ENCODE measurements around the gene CINP.
"Not testable (repeated sequence)": the region's sequence is repeated elsewhere in the genome, so short reads cannot be mapped to it uniquely, and the experiment has no call there.

Gene CINP

GRCh38 chr14:102333390-102333789 lies 29.3 kb downstream of the CINP start:
- no peaks in the 10 kb centered on the region for H3K4me1 ChIP-seq (ENCODE audit: insufficient read depth, low read length)
- no peak overlapping the region for H3K27ac ChIP-seq (ENCODE audit: low read length)
- H3K36me3 ChIP-seq (ENCODE audit: insufficient read depth, low read length), result peaks cover 46% of the 10 kb centered on the region
- no peak overlapping the region for H3K9ac ChIP-seq (ENCODE audit: low read depth, low read length)
- DNase-seq, result no peak
- no peaks in the 10 kb centered on the region for H3K9me3 ChIP-seq (ENCODE audit: insufficient read depth, low read length, severe bottlenecking)
- no peaks in the 10 kb centered on the region for H4K20me1 ChIP-seq (ENCODE audit: insufficient read depth, low read length)
- no peaks in the 10 kb centered on the region for H3K27me3 ChIP-seq (ENCODE audit: insufficient read depth, low read length, poor library complexity)
- H3K4me2 ChIP-seq (ENCODE audit: insufficient read depth, low read length), result no peak overlapping the region
- H3K79me2 ChIP-seq (ENCODE audit: insufficient read depth, low read length), result no peaks in the 10 kb centered on the region
- TF ChIP-seq EZH2 (IDR thresholded peaks at IDR 0.05; ENCODE audit: borderline replicate concordance, low read depth, low read length, severe bottlenecking) (no peak), CTCF (IDR thresholded peaks at IDR 0.05; ENCODE audit: borderline replicate concordance, extremely low read depth, low read length, poor library complexity, severe bottlenecking) (no peak)
- ATAC-seq (ENCODE audit: insufficient read depth, low read depth), result no peak
- H2AFZ ChIP-seq (ENCODE audit: low read depth, low read length), result no peak overlapping the region
- H3K4me3 ChIP-seq (ENCODE audit: low read depth in 1 of 2, low read length in 2 of 2), result no peak overlapping the region

- Histone ChIP-seq H3K4me1 (ENCODE audit: insufficient read depth, low read length) (no peaks in the 10 kb centered on the region), H3K9ac (ENCODE audit: low read depth, low read length) (no peak overlapping the region), H3K27me3 (ENCODE audit: insufficient read depth, low read length, poor library complexity) (no peaks in the 10 kb centered on the region), H3K27ac (ENCODE audit: low read length) (no peak overlapping the region), H2AFZ (ENCODE audit: low read depth, low read length) (no peak overlapping the region), H3K79me2 (ENCODE audit: insufficient read depth, low read length) (no peaks in the 10 kb centered on the region), H3K4me2 (ENCODE audit: insufficient read depth, low read length) (no peak overlapping the region), H3K9me3 (ENCODE audit: insufficient read depth, low read length, severe bottlenecking) (no peaks in the 10 kb centered on the region), H3K36me3 (ENCODE audit: insufficient read depth, low read length) (peaks cover 33% of the 10 kb centered on the region), H3K4me3 (ENCODE audit: low read depth in 1 of 2, low read length in 2 of 2) (no peak overlapping the region), H4K20me1 (ENCODE audit: insufficient read depth, low read length) (no peaks in the 10 kb centered on the region)
- no peak for ATAC-seq (ENCODE audit: insufficient read depth, low read depth)
- TF ChIP-seq CTCF (IDR thresholded peaks at IDR 0.05; ENCODE audit: borderline replicate concordance, extremely low read depth, low read length, poor library complexity, severe bottlenecking) (no peak), EZH2 (IDR thresholded peaks at IDR 0.05; ENCODE audit: borderline replicate concordance, low read depth, low read length, severe bottlenecking) (no peak)
- DNase-seq, result no peak
Observed at GRCh38 chr14:102330806-102331205, 31.9 kb downstream of the CINP start.

GRCh38 chr14:102329381-102329780 lies 33.3 kb downstream of the CINP start:
- not testable (repeated sequence) for H3K4me1 ChIP-seq (ENCODE audit: insufficient read depth, low read length); DNase-seq; H3K27me3 ChIP-seq (ENCODE audit: insufficient read depth, low read length, poor library complexity); H3K79me2 ChIP-seq (ENCODE audit: insufficient read depth, low read length); H2AFZ ChIP-seq (ENCODE audit: low read depth, low read length); ATAC-seq (ENCODE audit: insufficient read depth, low read depth); H3K27ac ChIP-seq (ENCODE audit: low read length); H3K9me3 ChIP-seq (ENCODE audit: insufficient read depth, low read length, severe bottlenecking); H3K4me3 ChIP-seq (ENCODE audit: low read depth in 1 of 2, low read length in 2 of 2); H3K9ac ChIP-seq (ENCODE audit: low read depth, low read length); H3K4me2 ChIP-seq (ENCODE audit: insufficient read depth, low read length); H4K20me1 ChIP-seq (ENCODE audit: insufficient read depth, low read length)
- peaks cover 24% of the 10 kb centered on the region for H3K36me3 ChIP-seq (ENCODE audit: insufficient read depth, low read length)

GRCh38 chr14:102326583-102326982 lies 36.1 kb downstream of the CINP start:
- H3K79me2 ChIP-seq (ENCODE audit: insufficient read depth, low read length), result peaks cover 5% of the 10 kb centered on the region; the same call in 1 of the 2 replicates
- no peaks in the 10 kb centered on the region for H3K27me3 ChIP-seq (ENCODE audit: insufficient read depth, low read length, poor library complexity)
- peaks cover 22% of the 10 kb centered on the region for H3K36me3 ChIP-seq (ENCODE audit: insufficient read depth, low read length)
- peaks cover 4% of the 10 kb centered on the region; the same call in 1 of the 2 replicates for H3K4me1 ChIP-seq (ENCODE audit: insufficient read depth, low read length)
- no peaks in the 10 kb centered on the region for H4K20me1 ChIP-seq (ENCODE audit: insufficient read depth, low read length)
- ATAC-seq (ENCODE audit: insufficient read depth, low read depth) (no peak), DNase-seq (no peak)
- H3K4me2 ChIP-seq (ENCODE audit: insufficient read depth, low read length), result no peak overlapping the region
- no peak overlapping the region for H3K4me3 ChIP-seq (ENCODE audit: low read depth in 1 of 2, low read length in 2 of 2)
- no peaks in the 10 kb centered on the region for H3K9me3 ChIP-seq (ENCODE audit: insufficient read depth, low read length, severe bottlenecking)
- H2AFZ ChIP-seq (ENCODE audit: low read depth, low read length), result no peak overlapping the region
- no peak overlapping the region for H3K9ac ChIP-seq (ENCODE audit: low read depth, low read length)
- TF ChIP-seq CTCF (IDR thresholded peaks at IDR 0.05; ENCODE audit: borderline replicate concordance, extremely low read depth, low read length, poor library complexity, severe bottlenecking), result no peak
- TF ChIP-seq EZH2 (IDR thresholded peaks at IDR 0.05; ENCODE audit: borderline replicate concordance, low read depth, low read length, severe bottlenecking), result no peak
- no peak overlapping the region for H3K27ac ChIP-seq (ENCODE audit: low read length)
